Right lobe of liver (tissue), 6 donors: ENCODE measurements around the gene AGBL5. TPM values are rescaled to one million over a fixed set of nuclear protein-coding genes. Genes with fewer than 3 reads are reported as not detected.

Experiments used
- ATAC-seq, 4 donors: fragments of 200-7000 bp; cut with Tn5 transposase; one replicate each; pipeline ENCODE4 v1.9.1; 2020; ENCODE audit warnings: mild to moderate bottlenecking in 4 of 4, moderate library complexity in 4 of 4
- DNase-seq, 3 donors: peaks; one replicate each; pipeline ENCODE4 v3.0.0-alpha.2; 2020
- H3K27ac ChIP-seq, 3 donors: fragments of 200-600 bp; one replicate each; pipeline ENCODE4 v1.8.0; 2022
- H3K27me3 ChIP-seq, 2 donors: fragments of 200-600 bp; one replicate each; pipeline ENCODE4 v1.8.0; 2022
- H3K36me3 ChIP-seq, 4 donors: fragments of 200-600 bp; sonication (generic) in 1 of 4; one replicate each; pipeline versions ENCODE4 v1.5.1 to v1.8.0; 2017 to 2022; ENCODE audit warnings: control low read depth in 1 of 4
- H3K4me1 ChIP-seq, 4 donors: fragments of 200-600 bp; sonication (generic) in 1 of 4; one replicate each; pipeline versions ENCODE4 v1.5.1 to v1.8.0; 2017 to 2022; ENCODE audit warnings: control low read depth in 1 of 4
- H3K4me3 ChIP-seq, 3 donors: fragments of 200-600 bp; one replicate each; pipeline ENCODE4 v1.8.0; 2022
- H3K9me3 ChIP-seq, 4 donors: fragments of 200-600 bp; sonication (generic) in 1 of 4; one replicate each; pipeline versions ENCODE4 v1.5.1 to v1.8.0; 2017 to 2022; ENCODE audit warnings: control low read depth in 1 of 4
- POLR2A ChIP-seq: fragments of 450-650 bp; IDR thresholded peaks from one replicate; pipeline ENCODE4 v1.6.1; 2017; ENCODE audit warnings: antibody characterized with exemption, mild to moderate bottlenecking
- WGBS: methylation state at CpG from one replicate; pipeline ENCODE4 v1.1.6; 2018; ENCODE audit warnings: low coverage, low lambda C conversion rate; ENCODE audit not compliant: insufficient coverage; ENCODE audit errors: missing lambda C conversion rate; 5-methylcytosine and 5-hydroxymethylcytosine counted together
- intact Hi-C, 2 donors: fragments of 100-400 bp; cut with DNase I; formaldehyde crosslinking; loops; one replicate each; pipeline versions ENCODE4 v1.11.2 to v1.14.1; 2022
- total RNA-seq, 6 experiments: library from RNA; depleted of rRNA in 2 of 6; stranded (reverse); fragments of >200 nt in 2 of 6; fragmentation: NEBNext Ultra II Directional in 3 of 6; extraction: Animal tissue kit (Norgen Biotek cat#: 25700) in 3 of 6; gene quantifications; one replicate each; pipeline versions ENCODE4 v1.1.0 to v1.2.4, GENCODE V29; 2016 to 2023
- TF ChIP-seq, protein P1 (sequence below), 4 donors: fragments of 200-600 bp in 3 of 4; fragments of 450-650 bp in 1 of 4; IDR thresholded peaks; one replicate each; pipeline versions ENCODE4 v1.5.1 to v1.8.0; 2016 to 2022; ENCODE audit warnings: antibody characterized with exemption in 4 of 4, mild to moderate bottlenecking in 2 of 4
- donor health status: DM: no; HTN: yes; CAD: no.
- donor health status: DM: no; HTN: no; CAD: no.
- donor health status: DM: no; HTN: no; CAD: no.
- donor health status: DM: no; HTN: yes; CAD: no.
- donor health status: DM: no; HTN: yes; CAD: no.

AGBL5 gene
- total RNA-seq, 6 experiments from 2014 or later: 3.9 to 7.4 (median 6.4) TPM

DNA sequence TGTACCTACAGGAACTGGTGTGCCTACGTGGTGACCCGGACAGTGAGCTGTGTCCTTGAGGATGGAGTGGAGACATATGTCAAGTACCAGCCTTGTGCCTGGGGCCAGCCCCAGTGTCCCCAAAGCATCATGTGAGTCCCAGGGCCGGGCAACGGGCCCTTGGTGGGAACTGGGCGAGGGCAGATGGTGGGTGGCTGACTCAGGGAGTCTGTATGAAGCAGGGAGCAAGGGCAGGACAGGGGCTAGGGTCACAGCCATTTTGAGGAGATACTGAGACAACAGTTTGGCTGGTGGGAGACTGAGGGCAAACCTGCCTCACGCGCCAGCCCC is 28.6 kb downstream of the AGBL5 start:
- Histone ChIP-seq H3K9me3 (no peaks in the 10 kb centered on the region), H3K27ac (peak overlapping the region in 1 of 3 donors; percentile 55), H3K4me1 (peaks cover 0 to 9% (median 5%) of the 10 kb centered on the region in 4 donors), H3K27me3 (no peaks in the 10 kb centered on the region), H3K4me3 (peak overlapping the region; percentile 11 to 39 (median 21)), H3K36me3 (no peaks in the 10 kb centered on the region)
- no peak for ATAC-seq
- intact Hi-C loops: loop anchor here in 1 of 2 donors (10.0 kb wide), 2 partner anchors 55 to 115 kb away; no protein-coding TSS in a partner anchor
- WGBS: 43% methylated on average over 3 of the region's 7 CpGs
- DNase-seq: no peak
- TF ChIP-seq POLR2A: no peak
- TF ChIP-seq, protein P1, sequence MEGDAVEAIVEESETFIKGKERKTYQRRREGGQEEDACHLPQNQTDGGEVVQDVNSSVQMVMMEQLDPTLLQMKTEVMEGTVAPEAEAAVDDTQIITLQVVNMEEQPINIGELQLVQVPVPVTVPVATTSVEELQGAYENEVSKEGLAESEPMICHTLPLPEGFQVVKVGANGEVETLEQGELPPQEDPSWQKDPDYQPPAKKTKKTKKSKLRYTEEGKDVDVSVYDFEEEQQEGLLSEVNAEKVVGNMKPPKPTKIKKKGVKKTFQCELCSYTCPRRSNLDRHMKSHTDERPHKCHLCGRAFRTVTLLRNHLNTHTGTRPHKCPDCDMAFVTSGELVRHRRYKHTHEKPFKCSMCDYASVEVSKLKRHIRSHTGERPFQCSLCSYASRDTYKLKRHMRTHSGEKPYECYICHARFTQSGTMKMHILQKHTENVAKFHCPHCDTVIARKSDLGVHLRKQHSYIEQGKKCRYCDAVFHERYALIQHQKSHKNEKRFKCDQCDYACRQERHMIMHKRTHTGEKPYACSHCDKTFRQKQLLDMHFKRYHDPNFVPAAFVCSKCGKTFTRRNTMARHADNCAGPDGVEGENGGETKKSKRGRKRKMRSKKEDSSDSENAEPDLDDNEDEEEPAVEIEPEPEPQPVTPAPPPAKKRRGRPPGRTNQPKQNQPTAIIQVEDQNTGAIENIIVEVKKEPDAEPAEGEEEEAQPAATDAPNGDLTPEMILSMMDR (IDR thresholded peaks at IDR 0.05): no peak

DNA sequence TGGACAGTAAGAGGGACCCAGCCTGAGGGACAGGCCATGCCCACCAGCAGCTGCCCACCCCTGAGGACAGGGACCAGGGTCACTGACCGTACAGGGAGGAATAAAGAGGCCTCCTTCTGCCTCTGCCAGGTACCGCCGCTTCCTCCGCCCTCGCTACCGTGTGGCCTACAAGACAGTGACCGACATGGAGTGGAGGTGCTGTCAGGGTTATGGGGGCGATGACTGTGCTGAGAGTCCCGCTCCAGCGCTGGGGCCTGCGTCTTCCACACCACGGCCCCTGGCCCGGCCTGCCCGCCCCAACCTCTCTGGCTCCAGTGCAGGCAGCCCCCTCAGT is 29.1 kb downstream of the AGBL5 start:
- H3K4me1 ChIP-seq: peaks cover 0 to 14% (median 5%) of the 10 kb centered on the region in 4 donors
- TF ChIP-seq, protein P1 (IDR thresholded peaks at IDR 0.05): no peak
- no peak for TF ChIP-seq POLR2A
- WGBS: 67% methylated on average over 7 of the region's 14 CpGs

DNA sequence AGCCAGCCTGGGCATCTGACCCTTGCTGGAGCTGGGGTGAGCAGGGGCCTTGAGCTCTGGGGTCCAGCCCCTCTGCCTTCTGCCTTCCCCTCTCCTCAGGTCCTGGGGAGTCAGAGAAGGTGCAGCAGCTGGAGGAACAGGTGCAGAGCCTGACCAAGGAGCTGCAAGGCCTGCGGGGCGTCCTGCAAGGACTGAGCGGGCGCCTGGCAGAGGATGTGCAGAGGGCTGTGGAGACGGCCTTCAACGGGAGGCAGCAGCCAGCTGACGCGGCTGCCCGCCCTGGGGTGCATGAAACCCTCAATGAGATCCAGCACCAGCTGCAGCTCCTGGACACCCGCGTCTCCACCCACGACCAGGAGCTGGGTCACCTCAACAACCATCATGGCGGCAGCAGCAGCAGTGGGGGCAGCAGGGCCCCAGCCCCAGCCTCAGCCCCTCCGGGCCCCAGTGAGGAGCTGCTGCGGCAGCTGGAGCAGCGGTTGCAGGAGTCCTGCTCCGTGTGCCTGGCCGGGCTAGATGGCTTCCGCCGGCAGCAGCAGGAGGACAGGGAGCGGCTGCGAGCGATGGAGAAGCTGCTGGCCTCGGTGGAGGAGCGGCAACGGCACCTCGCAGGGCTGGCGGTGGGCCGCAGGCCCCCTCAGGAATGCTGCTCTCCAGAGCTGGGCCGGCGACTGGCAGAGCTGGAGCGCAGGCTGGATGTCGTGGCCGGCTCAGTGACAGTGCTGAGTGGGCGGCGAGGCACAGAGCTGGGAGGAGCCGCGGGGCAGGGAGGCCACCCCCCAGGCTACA is 30.7 kb downstream of the AGBL5 start:
- peaks cover 0 to 16% (median 5%) of the 10 kb centered on the region in 4 donors for H3K4me1 ChIP-seq
- 80% methylated on average over 1 of the region's 38 CpGs for WGBS
- no peak for DNase-seq
- H3K36me3 ChIP-seq: no peaks in the 10 kb centered on the region
- H3K27me3 ChIP-seq: no peaks in the 10 kb centered on the region
- TF ChIP-seq POLR2A: no peak
- TF ChIP-seq, protein P1 (IDR thresholded peaks at IDR 0.05): no peak
- H3K4me3 ChIP-seq: no peak overlapping the region
- intact Hi-C loops: loop anchor here in 1 of 2 donors (10.0 kb wide), 2 partner anchors 57 to 117 kb away; no protein-coding TSS in a partner anchor
- H3K27ac ChIP-seq: peak overlapping the region in 2 of 3 donors; percentile 17 to 63
- no peaks in the 10 kb centered on the region for H3K9me3 ChIP-seq
- ATAC-seq: no peak

More for the DNA sequence above, 29.1 kb downstream of the AGBL5 start:
- Histone ChIP-seq H3K36me3 (no peaks in the 10 kb centered on the region), H3K27ac (peak overlapping the region in 1 of 3 donors; percentile 55), H3K27me3 (no peaks in the 10 kb centered on the region), H3K9me3 (no peaks in the 10 kb centered on the region), H3K4me3 (peak overlapping the region in 1 of 3 donors; percentile 21)
- ATAC-seq (no peak), DNase-seq (no peak)
- intact Hi-C loops: loop anchor here in 1 of 2 donors (10.0 kb wide), 2 partner anchors 56 to 116 kb away; no protein-coding TSS in a partner anchor

DNA sequence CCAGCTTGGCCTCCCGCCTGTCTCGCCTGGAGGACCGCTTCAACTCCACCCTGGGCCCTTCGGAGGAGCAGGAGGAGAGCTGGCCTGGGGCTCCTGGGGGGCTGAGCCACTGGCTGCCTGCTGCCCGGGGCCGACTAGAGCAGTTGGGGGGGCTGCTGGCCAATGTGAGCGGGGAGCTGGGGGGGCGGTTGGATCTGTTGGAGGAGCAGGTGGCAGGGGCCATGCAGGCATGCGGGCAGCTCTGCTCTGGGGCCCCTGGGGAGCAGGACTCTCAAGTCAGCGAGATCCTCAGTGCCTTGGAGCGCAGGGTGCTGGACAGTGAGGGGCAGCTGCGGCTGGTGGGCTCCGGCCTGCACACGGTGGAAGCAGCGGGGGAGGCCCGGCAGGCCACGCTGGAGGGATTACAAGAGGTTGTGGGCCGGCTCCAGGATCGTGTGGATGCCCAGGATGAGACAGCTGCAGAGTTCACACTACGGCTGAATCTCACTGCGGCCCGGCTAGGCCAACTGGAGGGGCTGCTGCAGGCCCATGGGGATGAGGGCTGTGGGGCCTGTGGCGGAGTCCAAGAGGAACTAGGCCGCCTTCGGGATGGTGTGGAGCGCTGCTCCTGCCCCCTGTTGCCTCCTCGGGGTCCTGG is 31.4 kb downstream of the AGBL5 start:
- TF ChIP-seq POLR2A: no peak
- TF ChIP-seq, protein P1 (IDR thresholded peaks at IDR 0.05): no peak
- Histone ChIP-seq H3K4me3 (no peak overlapping the region), H3K4me1 (peaks cover 0 to 16% (median 5%) of the 10 kb centered on the region in 4 donors), H3K36me3 (no peaks in the 10 kb centered on the region), H3K9me3 (no peaks in the 10 kb centered on the region), H3K27ac (no peak overlapping the region), H3K27me3 (no peaks in the 10 kb centered on the region)
- DNase-seq (no peak), ATAC-seq (no peak)
- WGBS: no CpG with 5 or more reads among the region's 27 CpGs
- intact Hi-C loops: loop anchor here in 1 of 2 donors (10.0 kb wide), 2 partner anchors 58 to 118 kb away; no protein-coding TSS in a partner anchor
